Measurements from ENCODE around the gene ITGBL1.

ITGBL1 gene

GRCh38 chr13:101554420-101555125 is 102.1 kb downstream of the ITGBL1 start:
- H3K4me3 ChIP-seq (ENCODE audit: low read depth, low read length), result no peak overlapping the region
- DNase-seq (ENCODE audit: low read depth), result no peak
- TF ChIP-seq POLR2A (IDR thresholded peaks at IDR 0.05; ENCODE audit: extremely low read depth, insufficient read length) (no peak), MYC (IDR thresholded peaks at IDR 0.05; ENCODE audit: low read depth, low read length) (no peak), CTCF (IDR thresholded peaks at IDR 0.05; ENCODE audit: low read depth, low read length) (no peak), MAX (IDR thresholded peaks at IDR 0.05; ENCODE audit: low read depth, low read length) (no peak)

DNA sequence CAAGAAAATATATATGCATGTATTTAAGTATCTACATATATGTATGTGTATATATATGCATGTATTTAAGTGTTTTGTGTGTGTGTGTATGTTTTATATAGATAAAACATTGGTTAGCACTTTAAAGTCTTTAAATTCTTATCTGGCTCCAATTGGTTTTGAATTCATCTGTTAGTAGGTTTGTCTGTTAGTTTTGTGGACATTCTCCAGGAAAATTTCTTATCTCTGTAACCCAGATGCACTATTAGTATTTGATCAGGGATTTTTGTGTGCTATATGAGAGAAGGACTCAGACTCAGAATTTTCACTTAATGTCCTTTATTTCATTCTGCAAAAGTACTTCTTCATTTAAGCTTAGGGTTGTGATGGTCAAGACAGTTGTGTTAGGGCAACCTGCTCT is 103.1 kb downstream of the ITGBL1 start:
- no peak overlapping the region for H3K4me3 ChIP-seq (ENCODE audit: low read depth, low read length)
- TF ChIP-seq POLR2A (IDR thresholded peaks at IDR 0.05; ENCODE audit: extremely low read depth, insufficient read length), result no peak
- no peak for TF ChIP-seq MAX (IDR thresholded peaks at IDR 0.05; ENCODE audit: low read depth, low read length)
- no peak for TF ChIP-seq CTCF (IDR thresholded peaks at IDR 0.05; ENCODE audit: low read depth, low read length)
- no peak for TF ChIP-seq MYC (IDR thresholded peaks at IDR 0.05; ENCODE audit: low read depth, low read length)
- no peak for DNase-seq (ENCODE audit: low read depth)

GRCh38 chr13:101556676-101557123 is 104.2 kb downstream of the ITGBL1 start:
- no peak overlapping the region for H3K4me3 ChIP-seq (ENCODE audit: low read depth, low read length)
- TF ChIP-seq MYC (IDR thresholded peaks at IDR 0.05; ENCODE audit: low read depth, low read length), result no peak
- no peak for TF ChIP-seq CTCF (IDR thresholded peaks at IDR 0.05; ENCODE audit: low read depth, low read length)
- TF ChIP-seq POLR2A (IDR thresholded peaks at IDR 0.05; ENCODE audit: extremely low read depth, insufficient read length), result no peak
- no peak for TF ChIP-seq MAX (IDR thresholded peaks at IDR 0.05; ENCODE audit: low read depth, low read length)
- no peak for DNase-seq (ENCODE audit: low read depth)

- no peak for DNase-seq (ENCODE audit: low read depth)
- TF ChIP-seq MYC (IDR thresholded peaks at IDR 0.05; ENCODE audit: low read depth, low read length) (no peak), POLR2A (IDR thresholded peaks at IDR 0.05; ENCODE audit: extremely low read depth, insufficient read length) (no peak), MAX (IDR thresholded peaks at IDR 0.05; ENCODE audit: low read depth, low read length) (no peak), CTCF (IDR thresholded peaks at IDR 0.05; ENCODE audit: low read depth, low read length) (no peak)
- no peak overlapping the region for H3K4me3 ChIP-seq (ENCODE audit: low read depth, low read length)
Observed at GRCh38 chr13:101565317-101565716, 112.8 kb downstream of the ITGBL1 start.

GRCh38 chr13:101567841-101568240 is 115.4 kb downstream of the ITGBL1 start:
- DNase-seq (ENCODE audit: low read depth), result no peak
- no peak overlapping the region for H3K4me3 ChIP-seq (ENCODE audit: low read depth, low read length)
- TF ChIP-seq CTCF (IDR thresholded peaks at IDR 0.05; ENCODE audit: low read depth, low read length), result no peak
- no peak for TF ChIP-seq MAX (IDR thresholded peaks at IDR 0.05; ENCODE audit: low read depth, low read length)
- TF ChIP-seq MYC (IDR thresholded peaks at IDR 0.05; ENCODE audit: low read depth, low read length), result no peak
- TF ChIP-seq POLR2A (IDR thresholded peaks at IDR 0.05; ENCODE audit: extremely low read depth, insufficient read length), result no peak
